ENCODE results near the gene MMP25.

Gene MMP25

DNA sequence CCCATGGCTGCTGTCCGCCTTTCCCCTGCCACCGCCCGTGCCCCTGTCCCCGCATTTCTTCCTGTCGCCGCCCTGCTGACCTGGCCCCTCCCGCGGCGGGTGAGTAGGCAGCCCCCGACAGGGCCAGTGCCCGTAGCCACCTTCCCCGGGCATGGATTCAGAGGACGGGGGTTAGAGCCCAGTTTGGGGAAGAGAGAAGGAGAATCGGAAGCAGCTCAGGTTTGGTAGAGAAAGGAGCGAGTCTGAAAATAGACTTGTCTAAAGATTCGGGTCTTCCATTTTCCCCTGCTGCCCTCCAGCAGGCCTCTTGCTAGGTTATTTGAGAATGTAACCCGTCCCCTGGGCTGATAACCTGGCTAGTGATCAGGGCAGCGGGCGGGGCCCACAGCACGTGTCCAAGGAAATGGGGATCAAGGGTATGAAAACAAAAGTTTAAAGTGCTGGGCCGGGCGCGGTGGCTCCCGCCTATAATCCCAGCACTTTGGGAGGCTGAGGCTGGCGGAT lies 41.5 kb upstream of the MMP25 start:
- no peak for DNase-seq (ENCODE audit: low spot score)
- H3K27ac ChIP-seq = no peak overlapping the region
- TF ChIP-seq CTCF (IDR thresholded peaks at IDR 0.05) = no peak
- peak overlapping the region; percentile 63 for H3K4me3 ChIP-seq

DNA sequence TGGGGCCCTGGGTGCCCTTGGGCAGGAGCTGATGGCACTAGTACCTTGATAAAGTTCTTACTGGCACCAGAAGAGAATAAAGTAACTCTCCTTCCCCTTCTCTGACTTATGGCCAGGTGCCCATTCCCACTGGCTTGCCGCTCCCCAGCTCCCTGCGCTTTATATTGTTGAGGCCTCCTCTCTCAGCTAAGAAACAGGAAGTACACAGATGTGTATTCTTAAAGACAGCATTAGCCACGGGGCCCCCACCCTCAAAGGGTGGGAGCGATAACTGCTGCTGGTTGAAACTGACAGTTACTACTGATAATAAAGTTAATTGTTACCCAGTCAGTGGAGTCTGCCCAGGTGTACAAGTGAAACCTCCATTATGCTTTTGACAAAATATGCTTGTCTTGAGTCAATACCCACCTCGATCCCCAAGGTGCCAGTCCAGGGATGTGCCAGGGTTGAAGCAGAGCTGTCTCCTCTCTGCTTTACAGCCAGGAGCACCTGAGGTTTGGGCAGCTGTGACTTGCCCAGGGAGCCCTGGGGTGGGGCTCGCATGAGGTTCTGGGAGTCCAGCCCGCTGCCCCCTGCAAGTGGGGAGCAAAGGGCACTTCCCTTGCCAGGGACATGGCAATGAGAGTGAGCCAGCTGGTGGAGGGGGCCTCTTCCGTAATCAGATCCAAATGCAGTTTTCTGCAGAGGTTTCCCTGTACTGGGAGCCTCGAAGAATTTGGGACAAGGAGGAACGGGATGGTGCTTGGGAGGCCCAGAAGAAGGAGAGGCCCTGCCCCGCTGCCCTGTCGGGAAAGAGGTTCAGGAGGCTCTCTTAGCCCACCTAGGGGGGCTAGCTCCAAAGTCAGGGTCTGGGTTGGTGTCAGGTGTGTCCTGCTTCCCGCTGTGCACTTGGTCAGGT lies 39.1 kb upstream of the MMP25 start:
- DNase-seq (ENCODE audit: low spot score) = no peak
- H3K27ac ChIP-seq = no peak overlapping the region
- peak overlapping the region; percentile 17 for H3K4me3 ChIP-seq
- no peak for TF ChIP-seq CTCF (IDR thresholded peaks at IDR 0.05)

GRCh38 chr16:3007957-3008689 lies 38.2 kb upstream of the MMP25 start:
- H3K27ac ChIP-seq = no peak overlapping the region
- no peak for TF ChIP-seq CTCF (IDR thresholded peaks at IDR 0.05)
- H3K4me3 ChIP-seq = peak overlapping the region; percentile 17
- no peak for DNase-seq (ENCODE audit: low spot score)

DNA sequence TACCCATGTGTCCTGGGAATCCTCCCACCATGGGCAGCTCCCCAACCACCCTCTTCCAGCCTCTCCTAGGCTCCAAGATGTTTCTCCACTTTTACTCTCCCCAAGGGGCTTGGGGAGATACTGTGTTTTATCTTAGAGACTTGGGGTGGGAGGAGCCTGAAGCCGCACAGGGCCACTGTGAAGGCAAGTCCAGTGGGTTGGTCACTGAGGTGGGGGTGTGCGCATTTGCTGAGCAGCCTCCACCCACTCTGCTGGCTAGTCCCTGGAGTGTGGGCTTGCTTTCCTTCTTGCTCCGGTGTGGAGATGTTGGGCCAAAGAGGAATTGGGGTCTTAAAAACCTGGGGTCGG lies 37.7 kb upstream of the MMP25 start:
- TF ChIP-seq CTCF (IDR thresholded peaks at IDR 0.05) = no peak

DNA sequence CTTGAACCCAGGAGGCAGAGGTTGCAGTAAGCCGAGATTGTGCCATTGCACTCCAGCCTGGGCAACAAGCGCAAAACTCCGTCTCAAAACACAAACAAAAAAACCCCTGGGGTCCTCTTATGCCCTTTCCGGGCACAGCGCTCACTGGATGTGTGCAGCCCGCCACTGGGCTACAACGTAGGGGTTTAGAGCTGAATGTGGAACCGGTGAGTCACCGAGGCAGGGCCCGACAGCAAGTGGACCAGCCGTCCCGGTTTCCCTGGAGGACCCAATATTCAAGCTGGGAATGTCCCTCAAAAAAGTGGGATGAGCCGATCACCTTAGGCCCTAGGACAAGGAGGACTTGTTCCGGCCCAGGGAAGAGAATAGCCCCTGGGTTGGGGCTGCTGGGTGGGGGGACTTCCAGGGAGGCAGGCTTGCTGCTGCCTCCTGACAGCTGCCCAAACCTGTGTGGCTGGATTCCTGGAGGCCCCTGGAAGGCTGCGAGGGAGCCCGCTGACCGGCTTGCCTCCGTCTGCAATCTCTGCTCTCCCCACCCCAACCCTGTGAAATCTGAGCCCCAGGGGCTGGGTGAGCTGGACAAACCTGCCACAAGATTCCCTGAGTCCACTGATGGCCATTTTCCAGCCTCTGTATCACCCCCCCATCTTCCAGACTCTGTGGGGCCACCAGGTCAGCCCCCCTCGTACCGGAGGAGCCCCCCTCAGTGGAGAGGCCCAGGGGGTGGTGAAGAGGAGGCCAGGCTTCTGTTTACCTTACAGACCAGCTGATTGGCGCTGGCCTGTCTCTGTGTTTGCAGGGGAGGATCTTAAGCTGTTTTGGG lies 36.6 kb upstream of the MMP25 start:
- DNase-seq (ENCODE audit: low spot score) = no peak
- TF ChIP-seq CTCF (IDR thresholded peaks at IDR 0.05) = no peak
- Histone ChIP-seq H3K4me3 (no peak overlapping the region), H3K27ac (no peak overlapping the region)

More for the DNA sequence above, 37.7 kb upstream of the MMP25 start:
- Histone ChIP-seq H3K27ac (no peak overlapping the region), H3K4me3 (no peak overlapping the region)
- no peak for DNase-seq (ENCODE audit: low spot score)

DNA sequence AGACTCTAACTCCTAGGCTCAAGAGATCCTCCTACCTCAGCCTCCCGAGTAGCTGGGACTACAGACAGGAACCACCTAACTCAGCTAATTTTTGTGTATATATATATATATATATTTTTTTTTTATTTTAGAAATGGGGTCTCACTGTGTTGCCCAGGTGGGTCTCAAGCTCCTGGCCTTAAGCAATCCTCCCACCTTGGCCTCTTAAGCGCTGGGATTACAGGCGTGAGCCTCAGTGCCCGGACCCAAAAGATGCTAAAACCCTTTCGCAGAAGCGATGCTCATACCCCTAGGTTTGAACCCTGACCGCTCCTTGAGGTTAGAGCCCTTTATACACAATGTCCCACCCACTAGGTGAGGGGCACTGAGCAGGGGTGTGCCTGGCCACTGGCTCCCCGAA lies 35.9 kb upstream of the MMP25 start:
- no peak overlapping the region for H3K4me3 ChIP-seq
- no peak overlapping the region for H3K27ac ChIP-seq
- no peak for DNase-seq (ENCODE audit: low spot score)
- TF ChIP-seq CTCF (IDR thresholded peaks at IDR 0.05) = no peak

Data from coronary artery (tissue), 2 donors.